Measurements from ENCODE around the gene FOXD1. TPM values are rescaled to one million over a fixed set of nuclear protein-coding genes. Genes with fewer than 3 reads are reported as not detected.

Gene FOXD1
- total RNA-seq, 1 donor, result 17.0 TPM

- no peak for DNase-seq (ENCODE audit: insufficient read length, low spot score, missing footprints)
- Histone ChIP-seq H3K27me3 (ENCODE audit: insufficient read depth, low read length) (peaks cover 3% of the 10 kb centered on the region), H3K4me1 (ENCODE audit: insufficient read depth, low read length) (peaks cover 13% of the 10 kb centered on the region), H4K20me1 (ENCODE audit: insufficient read depth, low read length) (peaks cover 8% of the 10 kb centered on the region), H2AFZ (ENCODE audit: low read length) (no peak overlapping the region), H3K36me3 (ENCODE audit: insufficient read depth, low read length) (peaks cover 10% of the 10 kb centered on the region), H3K4me2 (ENCODE audit: insufficient read depth, low read length) (peak overlapping the region; percentile 84), H3K79me2 (ENCODE audit: insufficient read depth, low read length) (peaks cover 56% of the 10 kb centered on the region), H3K9me3 (ENCODE audit: low read depth, low read length) (no peaks in the 10 kb centered on the region), H3K4me3 (ENCODE audit: insufficient read depth, low read length) (peak overlapping the region; percentile 96), H3K27ac (ENCODE audit: low read depth, low read length) (peak overlapping the region; percentile 47)
- no peak for TF ChIP-seq CTCF (IDR thresholded peaks at IDR 0.05; ENCODE audit: extremely low read depth, low read depth, low read length)
These were observed 2.6 kb downstream of the FOXD1 start for GRCh38 chr5:73445665-73446630.

GRCh38 chr5:73444499-73445438 is 3.8 kb downstream of the FOXD1 start:
- Histone ChIP-seq H3K9me3 (ENCODE audit: low read depth, low read length) (no peaks in the 10 kb centered on the region), H3K4me1 (ENCODE audit: insufficient read depth, low read length) (peaks cover 20% of the 10 kb centered on the region), H3K36me3 (ENCODE audit: insufficient read depth, low read length) (peaks cover 10% of the 10 kb centered on the region), H3K27ac (ENCODE audit: low read depth, low read length) (no peak overlapping the region), H3K79me2 (ENCODE audit: insufficient read depth, low read length) (peaks cover 64% of the 10 kb centered on the region), H2AFZ (ENCODE audit: low read length) (no peak overlapping the region), H3K4me3 (ENCODE audit: insufficient read depth, low read length) (peak overlapping the region; percentile 96), H3K4me2 (ENCODE audit: insufficient read depth, low read length) (peak overlapping the region; percentile 84), H3K27me3 (ENCODE audit: insufficient read depth, low read length) (no peaks in the 10 kb centered on the region), H4K20me1 (ENCODE audit: insufficient read depth, low read length) (peaks cover 8% of the 10 kb centered on the region)
- DNase-seq (ENCODE audit: insufficient read length, low spot score, missing footprints), result no peak
- TF ChIP-seq CTCF (IDR thresholded peaks at IDR 0.05; ENCODE audit: extremely low read depth, low read depth, low read length), result no peak

GRCh38 chr5:73443829-73444498 is 4.6 kb downstream of the FOXD1 start:
- Histone ChIP-seq H3K9me3 (ENCODE audit: low read depth, low read length) (no peaks in the 10 kb centered on the region), H3K4me3 (ENCODE audit: insufficient read depth, low read length) (no peak overlapping the region), H3K4me1 (ENCODE audit: insufficient read depth, low read length) (peaks cover 16% of the 10 kb centered on the region), H3K36me3 (ENCODE audit: insufficient read depth, low read length) (peaks cover 10% of the 10 kb centered on the region), H2AFZ (ENCODE audit: low read length) (no peak overlapping the region), H3K4me2 (ENCODE audit: insufficient read depth, low read length) (no peak overlapping the region), H4K20me1 (ENCODE audit: insufficient read depth, low read length) (peaks cover 8% of the 10 kb centered on the region), H3K27me3 (ENCODE audit: insufficient read depth, low read length) (no peaks in the 10 kb centered on the region), H3K27ac (ENCODE audit: low read depth, low read length) (no peak overlapping the region), H3K79me2 (ENCODE audit: insufficient read depth, low read length) (peaks cover 64% of the 10 kb centered on the region)
- TF ChIP-seq CTCF (IDR thresholded peaks at IDR 0.05; ENCODE audit: extremely low read depth, low read depth, low read length), result no peak
- no peak for DNase-seq (ENCODE audit: insufficient read length, low spot score, missing footprints)
